ENCODE results near the gene ZSCAN5A. TPM values are rescaled to one million over a fixed set of nuclear protein-coding genes. Genes with fewer than 3 reads are reported as not detected.

ZSCAN5A gene
- total and polyA plus RNA-seq, 2 of the 13 experiments (the other 11 are each of a cell fraction or from before 2014, with no cell fraction given), result 9.5 to 17.8 TPM

DNA sequence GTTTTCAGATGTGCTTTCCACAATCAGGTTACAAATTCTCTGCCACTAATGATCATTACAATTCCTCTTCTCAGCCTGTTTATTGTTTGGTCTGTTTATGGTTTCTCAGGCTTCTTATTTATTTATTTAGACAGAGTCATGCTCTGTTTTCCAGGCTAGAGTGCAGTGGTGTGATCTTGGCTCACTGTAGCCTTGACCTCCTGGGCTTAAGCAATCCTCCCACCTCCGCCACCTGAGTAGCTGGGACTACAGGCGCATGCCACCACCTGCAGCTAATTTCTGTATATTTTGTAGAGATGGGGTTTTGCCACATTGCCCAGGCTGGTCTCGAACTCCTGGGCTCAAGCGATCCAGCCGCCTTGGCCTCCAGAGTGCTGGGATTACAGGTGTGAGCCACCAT, 2.1 kb upstream of the ZSCAN5A start (continued):
- TF ChIP-seq ETV5 (CRISPR knock-in tag; IDR thresholded peaks at IDR 0.05; ENCODE audit: borderline replicate concordance) (peak; percentile 10; the same call in 1 of the 2 replicates), MAFG (CRISPR knock-in tag; IDR thresholded peaks at IDR 0.05) (no peak), ZFY (CRISPR knock-in tag; IDR thresholded peaks at IDR 0.05) (no peak), HNRNPLL (IDR thresholded peaks at IDR 0.05; ENCODE audit: low read depth, low read length, poor library complexity, severe bottlenecking) (no peak), HDAC2 (CRISPR knock-in tag; IDR thresholded peaks at IDR 0.05) (0 out of 2 replicates have a peak, but pooled peaks have one; percentile 12), GMEB1 (CRISPR knock-in tag; IDR thresholded peaks at IDR 0.05; ENCODE audit: borderline replicate concordance) (no peak), ZNF124 (CRISPR knock-in tag; IDR thresholded peaks at IDR 0.05) (no peak), DPF2 (CRISPR knock-in tag; IDR thresholded peaks at IDR 0.05; ENCODE audit: borderline replicate concordance, low read depth) (no peak)

GRCh38 chr19:56315077-56315828, 614 bp upstream of the ZSCAN5A start:
- POLR2A ChIA-PET, result interaction anchor here (0.7 to 1.5 kb wide), 5 partner anchors 53 to 204 kb away, joined by 3 to 4 read pairs (median 4); partner anchors contain the start of gene ZNF583
- no peaks in the 10 kb centered on the region for H4K20me1 ChIP-seq (ENCODE audit: insufficient read depth, low read length)
- DNase-seq (ENCODE audit: low spot score), result peak; percentile 97
- H3K27ac ChIP-seq (ENCODE audit: extremely low read length, insufficient read depth, low read length), result peak overlapping the region; percentile 96
- peak overlapping the region; percentile 94 for H3K9ac ChIP-seq (ENCODE audit: insufficient read depth, low read depth, low read length)
- H3K4me1 ChIP-seq (ENCODE audit: insufficient read depth, low read length), result peaks cover 50% of the 10 kb centered on the region
- peak overlapping the region; percentile 82 for H2AFZ ChIP-seq (ENCODE audit: low read length)
- H3K9me3 ChIP-seq (ENCODE audit: low read length), result no peaks in the 10 kb centered on the region
- H3K27me3 ChIP-seq (ENCODE audit: control insufficient read depth in 1 of 2, insufficient read depth in 2 of 2, low read length in 2 of 2), result no peaks in the 10 kb centered on the region; a peak in 1 of 5 replicates
- intact Hi-C loops (cut with micrococcal nuclease; ENCODE audit: unreplicated experiment) (loop anchor here (5.0 kb wide), 1 partner anchor 193 kb away; the partner anchor contains the start of gene ZNF787), in situ Hi-C loops (cut with HindIII; ENCODE audit: extremely low pct_ligation_motif_present, low pct_unique_long_range_greater_than_20kb) (loop anchor here (10.0 kb wide), 1 partner anchor 240 kb away; no protein-coding TSS in a partner anchor)
- 8% methylated on average over 15 of the region's 37 CpGs for WGBS (ENCODE audit: low lambda C conversion rate)
- CTCF ChIA-PET (ENCODE audit: low intra/inter-chr PET ratio, low total read pairs), result no interaction called here
- H3K79me2 ChIP-seq (ENCODE audit: insufficient read depth, low read length), result no peaks in the 10 kb centered on the region
- H3K36me3 ChIP-seq (replicated peaks in 1 of 2; ENCODE audit: control insufficient read depth in 1 of 2, insufficient read depth in 2 of 2, low read length in 2 of 2), result peaks cover 0 to 4% of the 10 kb centered on the region in 2 experiments; a peak in 1 of 5 replicates
- FAIRE-seq, result peak; percentile 93
- peak; percentile 91 for ATAC-seq
- H3K4me3 ChIP-seq (replicated peaks in 1 of 3; ENCODE audit: insufficient read depth in 1 of 3, low read depth in 2 of 3, low read length in 3 of 3), result peak overlapping the region; percentile 81 to 87 (median 82)
- peak overlapping the region; percentile 99 for H3K4me2 ChIP-seq (ENCODE audit: low read depth, low read length)
- BruUV-seq (replicated peaks), result TSS peak; percentile 87
- TF ChIP-seq ZNF768 (CRISPR knock-in tag; IDR thresholded peaks at IDR 0.05), result 0 out of 2 replicates have a peak, but pooled peaks have one; percentile 13
- no peak for TF ChIP-seq ZNF225 (CRISPR knock-in tag; IDR thresholded peaks at IDR 0.05)
- TF ChIP-seq SNAPC5 (CRISPR knock-in tag; IDR thresholded peaks at IDR 0.05; ENCODE audit: borderline replicate concordance), result no peak
- TF ChIP-seq CREM (IDR thresholded peaks at IDR 0.05), result no peak; the same call in 1 of the 2 replicates
- TF ChIP-seq CREM (CRISPR knock-in tag; IDR thresholded peaks at IDR 0.05), result no peak
- TF ChIP-seq, protein P1, sequence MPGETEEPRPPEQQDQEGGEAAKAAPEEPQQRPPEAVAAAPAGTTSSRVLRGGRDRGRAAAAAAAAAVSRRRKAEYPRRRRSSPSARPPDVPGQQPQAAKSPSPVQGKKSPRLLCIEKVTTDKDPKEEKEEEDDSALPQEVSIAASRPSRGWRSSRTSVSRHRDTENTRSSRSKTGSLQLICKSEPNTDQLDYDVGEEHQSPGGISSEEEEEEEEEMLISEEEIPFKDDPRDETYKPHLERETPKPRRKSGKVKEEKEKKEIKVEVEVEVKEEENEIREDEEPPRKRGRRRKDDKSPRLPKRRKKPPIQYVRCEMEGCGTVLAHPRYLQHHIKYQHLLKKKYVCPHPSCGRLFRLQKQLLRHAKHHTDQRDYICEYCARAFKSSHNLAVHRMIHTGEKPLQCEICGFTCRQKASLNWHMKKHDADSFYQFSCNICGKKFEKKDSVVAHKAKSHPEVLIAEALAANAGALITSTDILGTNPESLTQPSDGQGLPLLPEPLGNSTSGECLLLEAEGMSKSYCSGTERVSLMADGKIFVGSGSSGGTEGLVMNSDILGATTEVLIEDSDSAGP (CRISPR knock-in tag; IDR thresholded peaks at IDR 0.05; ENCODE audit: borderline replicate concordance), result peak; percentile 68; the same call in 1 of the 2 replicates
- TF ChIP-seq POLR2G (IDR thresholded peaks at IDR 0.05; ENCODE audit: low read depth, low read length), result peak; percentile 64
- no peak for TF ChIP-seq ZNF7 (CRISPR knock-in tag; IDR thresholded peaks at IDR 0.05)
- TF ChIP-seq, protein P2, sequence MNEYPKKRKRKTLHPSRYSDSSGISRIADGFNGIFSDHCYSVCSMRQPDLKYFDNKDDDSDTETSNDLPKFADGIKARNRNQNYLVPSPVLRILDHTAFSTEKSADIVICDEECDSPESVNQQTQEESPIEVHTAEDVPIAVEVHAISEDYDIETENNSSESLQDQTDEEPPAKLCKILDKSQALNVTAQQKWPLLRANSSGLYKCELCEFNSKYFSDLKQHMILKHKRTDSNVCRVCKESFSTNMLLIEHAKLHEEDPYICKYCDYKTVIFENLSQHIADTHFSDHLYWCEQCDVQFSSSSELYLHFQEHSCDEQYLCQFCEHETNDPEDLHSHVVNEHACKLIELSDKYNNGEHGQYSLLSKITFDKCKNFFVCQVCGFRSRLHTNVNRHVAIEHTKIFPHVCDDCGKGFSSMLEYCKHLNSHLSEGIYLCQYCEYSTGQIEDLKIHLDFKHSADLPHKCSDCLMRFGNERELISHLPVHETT (CRISPR knock-in tag; conservative IDR thresholded peaks at IDR 0.05), result no peak
- TF ChIP-seq ZKSCAN1 (IDR thresholded peaks at IDR 0.05; ENCODE audit: low read length), result no peak
- TF ChIP-seq HHEX (CRISPR knock-in tag; IDR thresholded peaks at IDR 0.05), result no peak

All from HepG2 (cell line).